HepG2 (cell line): Measurements from ENCODE around the gene CYTH1. TPM values are rescaled to one million over a fixed set of nuclear protein-coding genes. Genes with fewer than 3 reads are reported as not detected.

ENCODE experiments used
- BRD4 ChIP-seq: sonication (generic); formaldehyde crosslinking; IDR thresholded peaks from 2 replicates; pipeline ENCODE4 v1.4.0; 2020; ENCODE audit warnings: missing genetic modification reagents
- CEBPG ChIP-seq: IDR thresholded peaks from 2 replicates; pipeline ENCODE4 v1.6.1; 2016
- CHD4 ChIP-seq: fragments of 200-600 bp; sonication (generic); IDR thresholded peaks from 2 replicates; pipeline ENCODE4 v1.7.0; 2017; ENCODE audit warnings: mild to moderate bottlenecking, low read length, borderline replicate concordance
- ETV6 ChIP-seq: sonication (generic); formaldehyde crosslinking; conservative IDR thresholded peaks from 2 replicates; pipeline ENCODE4 v1.4.0; 2020; ENCODE audit warnings: missing genetic modification reagents
- FOXC1 ChIP-seq: sonication (generic); formaldehyde crosslinking; IDR thresholded peaks from 2 replicates; pipeline ENCODE4 v1.8.0; 2022; ENCODE audit warnings: mild to moderate bottlenecking, missing genetic modification reagents, borderline replicate concordance
- GABPA ChIP-seq, 2 experiments: IDR thresholded peaks; 2 replicates each; pipeline ENCODE4 v1.6.1; 2011 to 2016; ENCODE audit warnings: low read depth in 2 of 2, low read length in 1 of 2, missing biosample characterization in 1 of 2, missing genetic modification characterization in 1 of 2
- GATA4 ChIP-seq: sonication (generic); IDR thresholded peaks from 2 replicates; pipeline ENCODE4 v1.6.1; 2016; ENCODE audit warnings: antibody characterized with exemption, low read depth, borderline replicate concordance
- GLI4 ChIP-seq: sonication (generic); formaldehyde crosslinking; IDR thresholded peaks from 2 replicates; pipeline ENCODE4 v1.5.1; 2020; ENCODE audit warnings: missing genetic modification reagents, mild to moderate bottlenecking, moderate library complexity, borderline replicate concordance
- HOXA9 ChIP-seq: sonication (generic); formaldehyde crosslinking; IDR thresholded peaks from 2 replicates; pipeline ENCODE4 v1.8.1; 2022; ENCODE audit warnings: missing genetic modification reagents, mild to moderate bottlenecking, moderate library complexity, borderline replicate concordance
- IKZF4 ChIP-seq: sonication (generic); formaldehyde crosslinking; IDR thresholded peaks from 2 replicates; pipeline ENCODE4 v1.5.1; 2020; ENCODE audit warnings: borderline replicate concordance, mild to moderate bottlenecking, low read depth, missing genetic modification reagents; ENCODE audit errors: not compliant biosample characterization
- KLF11 ChIP-seq: IDR thresholded peaks from 2 replicates; pipeline ENCODE4 v1.6.1; 2016; ENCODE audit warnings: missing compliant biosample characterization
- MYNN ChIP-seq: sonication (generic); formaldehyde crosslinking; IDR thresholded peaks from 2 replicates; pipeline ENCODE4 v1.4.0; 2020; ENCODE audit warnings: mild to moderate bottlenecking, low read depth, missing genetic modification reagents
- NR1H2 ChIP-seq: sonication (generic); formaldehyde crosslinking; IDR thresholded peaks from 2 replicates; pipeline ENCODE4 v1.8.1; 2022; ENCODE audit warnings: low read depth, missing genetic modification reagents, borderline replicate concordance
- POLR2AphosphoS5 ChIP-seq: IDR thresholded peaks from 2 replicates; pipeline ENCODE4 v1.6.1; 2012; ENCODE audit warnings: low read depth, low read length
- PPARG ChIP-seq: conservative IDR thresholded peaks from 2 replicates; pipeline ENCODE4 v1.6.1; 2016; ENCODE audit warnings: missing biosample characterization, missing genetic modification reagents
- SMAD1 ChIP-seq: sonication (generic); formaldehyde crosslinking; IDR thresholded peaks from 2 replicates; pipeline ENCODE4 v1.4.0; 2020; ENCODE audit warnings: missing genetic modification reagents, low read depth, mild to moderate bottlenecking, borderline replicate concordance
- SP1 ChIP-seq, 2 experiments: fragments of 450-650 bp in 1 of 2; sonication (generic) in 1 of 2; formaldehyde crosslinking in 1 of 2; IDR thresholded peaks; 2 replicates each; pipeline versions ENCODE4 v1.4.0 to v1.6.1; 2016 to 2020; ENCODE audit warnings: missing genetic modification reagents in 1 of 2
- ZNF234 ChIP-seq: sonication (generic); formaldehyde crosslinking; conservative IDR thresholded peaks from 2 replicates; pipeline ENCODE4 v1.5.1; 2020; ENCODE audit warnings: mild to moderate bottlenecking, missing genetic modification reagents
- ZNF253 ChIP-seq: sonication (generic); formaldehyde crosslinking; IDR thresholded peaks from 2 replicates; pipeline ENCODE4 v1.8.0; 2022; ENCODE audit warnings: mild to moderate bottlenecking, missing genetic modification reagents, borderline replicate concordance
- ZNF282 ChIP-seq: fragments of 450-650 bp; IDR thresholded peaks from 2 replicates; pipeline ENCODE4 v1.6.1; 2018; ENCODE audit not compliant: partially characterized antibody
- ZNF430 ChIP-seq: sonication (generic); formaldehyde crosslinking; IDR thresholded peaks from 2 replicates; pipeline ENCODE4 v1.9.0; 2021; ENCODE audit warnings: mild to moderate bottlenecking, missing genetic modification reagents
- ZNF484 ChIP-seq: sonication (generic); formaldehyde crosslinking; IDR thresholded peaks from 2 replicates; pipeline ENCODE4 v1.5.1; 2020; ENCODE audit warnings: mild to moderate bottlenecking, low read depth, missing genetic modification reagents, borderline replicate concordance
- ZNF570 ChIP-seq: sonication (generic); formaldehyde crosslinking; IDR thresholded peaks from 2 replicates; pipeline ENCODE4 v1.4.0; 2020; ENCODE audit warnings: mild to moderate bottlenecking, missing genetic modification reagents, borderline replicate concordance
- ZNF703 ChIP-seq: sonication (generic); formaldehyde crosslinking; IDR thresholded peaks from 2 replicates; pipeline ENCODE4 v1.5.1; 2020; ENCODE audit warnings: missing genetic modification reagents, mild to moderate bottlenecking, moderate library complexity, borderline replicate concordance
- polyA plus RNA-seq, 8 experiments: library from polyadenylated mRNA; depleted of rRNA in 3 of 8; stranded (reverse) in 7 of 8; unstranded in 1 of 8; fragments of >200 nt; fragmentation: Illumina TruSeq in 4 of 8; extraction: Trizol in 4 of 8; gene quantifications; 2 replicates each; pipeline versions ENCODE4 v1.2.1 to v1.2.3, GENCODE V29; 2011 to 2016; ENCODE audit warnings: low read depth in 4 of 8, missing spikeins in 1 of 8, mixed read lengths in 1 of 8; ENCODE audit not compliant: insufficient read depth in 1 of 8
- total RNA-seq, 5 experiments: library from RNA; depleted of rRNA; stranded (reverse); fragments of >200 nt; fragmentation: Illumina TruSeq; extraction: Trizol; gene quantifications; 2 replicates each; pipeline ENCODE4 v1.2.3, GENCODE V29; 2016; ENCODE audit warnings: low read depth in 1 of 5
- TF ChIP-seq, protein P1 (sequence below): sonication (generic); formaldehyde crosslinking; IDR thresholded peaks from 2 replicates; pipeline ENCODE4 v1.8.0; 2022; ENCODE audit warnings: missing genetic modification reagents, mild to moderate bottlenecking, inconsistent platforms, borderline replicate concordance
- TF ChIP-seq, protein P2 (sequence below): sonication (generic); formaldehyde crosslinking; IDR thresholded peaks from 2 replicates; pipeline ENCODE4 v1.5.0; 2020; ENCODE audit warnings: missing genetic modification reagents, mild to moderate bottlenecking, borderline replicate concordance
- TF ChIP-seq, protein P3 (sequence below): sonication (generic); formaldehyde crosslinking; IDR thresholded peaks from 2 replicates; pipeline ENCODE4 v1.8.0; 2022; ENCODE audit warnings: mild to moderate bottlenecking, missing genetic modification reagents; ENCODE audit not compliant: insufficient replicate concordance

Gene CYTH1
- total and polyA plus RNA-seq, 2 of the 13 experiments (the other 11 are each of a cell fraction or from before 2014, with no cell fraction given) = 20.1 to 48.9 TPM

DNA sequence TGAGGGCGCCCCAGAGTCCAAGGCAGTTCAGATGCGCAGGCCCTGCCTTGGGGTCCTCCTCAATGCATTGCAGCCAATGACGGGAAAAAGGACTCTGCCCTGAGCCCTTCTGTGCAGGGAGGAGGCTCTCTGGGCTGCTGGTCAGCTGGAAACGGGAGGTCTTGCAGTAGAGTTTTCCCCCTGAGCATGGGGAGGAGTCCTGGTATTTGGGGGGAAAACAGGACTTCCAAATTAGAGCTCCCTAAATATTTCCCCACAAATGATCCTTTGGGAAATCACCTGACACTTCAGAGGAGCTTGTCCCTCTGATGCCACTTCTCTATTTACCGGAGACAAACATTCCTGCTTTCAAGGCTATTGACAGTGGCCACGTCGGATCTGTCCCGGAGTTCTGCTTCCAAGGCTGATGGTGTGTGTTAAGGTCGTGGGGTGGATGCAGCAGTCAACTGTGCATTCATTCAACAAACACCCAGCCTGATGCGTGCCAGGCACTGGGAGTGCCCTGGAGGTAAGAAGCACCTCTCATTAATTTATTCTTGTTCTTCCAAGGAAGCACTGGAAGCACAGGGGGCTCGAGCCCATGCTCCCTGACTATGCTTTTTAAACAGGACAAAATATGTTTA lies 131.9 kb downstream of the CYTH1 start (continued):
- TF ChIP-seq GLI4 (CRISPR knock-in tag) (no peak), POLR2AphosphoS5 (no peak), SMAD1 (CRISPR knock-in tag) (no peak), CEBPG (CRISPR knock-in tag) (peak; percentile 77), ZNF282 (no peak), BRD4 (0 out of 2 replicates have a peak, but pooled peaks have one; percentile 35), ZNF570 (CRISPR knock-in tag) (no peak), PPARG (peak; percentile 90), IKZF4 (CRISPR knock-in tag) (no peak), GABPA (IDR thresholded peaks at IDR 0.05; ENCODE audit: low read depth, low read length) (no peak), GABPA (CRISPR knock-in tag; IDR thresholded peaks at IDR 0.05; ENCODE audit: low read depth) (0 out of 2 replicates have a peak, but pooled peaks have one; percentile 20), KLF11 (CRISPR knock-in tag) (peak; percentile 85), SP1 (IDR thresholded peaks at IDR 0.05) (no peak), SP1 (CRISPR knock-in tag; IDR thresholded peaks at IDR 0.05) (peak; percentile 42; the same call in 1 of the 2 replicates), ZNF703 (CRISPR knock-in tag) (no peak), ZNF253 (no peak), GATA4 (peak; percentile 87), ZNF484 (CRISPR knock-in tag) (no peak), HOXA9 (peak; percentile 59; the same call in 1 of the 2 replicates), FOXC1 (CRISPR knock-in tag) (peak; percentile 75; the same call in 1 of the 2 replicates), ZNF234 (CRISPR knock-in tag) (no peak), CHD4 (0 out of 2 replicates have a peak, but pooled peaks have one; percentile 89), ZNF430 (peak; percentile 77; the same call in 1 of the 2 replicates), ETV6 (0 out of 2 replicates have a peak, but pooled peaks have one; percentile 26), NR1H2 (CRISPR knock-in tag) (no peak), MYNN (peak; percentile 76; the same call in 1 of the 2 replicates)
- TF ChIP-seq, protein P1, sequence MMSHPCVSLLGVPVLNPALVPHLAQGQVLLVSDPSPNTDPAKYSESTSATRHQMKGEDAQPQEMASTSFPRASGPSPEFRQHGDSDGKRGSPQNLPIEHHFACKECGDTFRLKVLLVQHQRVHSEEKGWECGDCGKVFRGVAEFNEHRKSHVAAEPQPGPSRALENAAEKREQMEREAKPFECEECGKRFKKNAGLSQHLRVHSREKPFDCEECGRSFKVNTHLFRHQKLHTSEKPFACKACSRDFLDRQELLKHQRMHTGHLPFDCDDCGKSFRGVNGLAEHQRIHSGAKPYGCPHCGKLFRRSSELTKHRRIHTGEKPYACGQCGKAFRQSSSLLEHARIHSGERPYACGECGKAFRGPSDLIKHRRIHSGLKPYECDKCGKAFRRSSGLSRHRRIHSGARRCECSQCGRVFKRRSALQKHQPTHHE (CRISPR knock-in tag) = peak; percentile 72; the same call in 1 of the 2 replicates
- TF ChIP-seq, protein P2, sequence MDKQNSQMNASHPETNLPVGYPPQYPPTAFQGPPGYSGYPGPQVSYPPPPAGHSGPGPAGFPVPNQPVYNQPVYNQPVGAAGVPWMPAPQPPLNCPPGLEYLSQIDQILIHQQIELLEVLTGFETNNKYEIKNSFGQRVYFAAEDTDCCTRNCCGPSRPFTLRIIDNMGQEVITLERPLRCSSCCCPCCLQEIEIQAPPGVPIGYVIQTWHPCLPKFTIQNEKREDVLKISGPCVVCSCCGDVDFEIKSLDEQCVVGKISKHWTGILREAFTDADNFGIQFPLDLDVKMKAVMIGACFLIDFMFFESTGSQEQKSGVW (CRISPR knock-in tag) = no peak
- TF ChIP-seq, protein P3, sequence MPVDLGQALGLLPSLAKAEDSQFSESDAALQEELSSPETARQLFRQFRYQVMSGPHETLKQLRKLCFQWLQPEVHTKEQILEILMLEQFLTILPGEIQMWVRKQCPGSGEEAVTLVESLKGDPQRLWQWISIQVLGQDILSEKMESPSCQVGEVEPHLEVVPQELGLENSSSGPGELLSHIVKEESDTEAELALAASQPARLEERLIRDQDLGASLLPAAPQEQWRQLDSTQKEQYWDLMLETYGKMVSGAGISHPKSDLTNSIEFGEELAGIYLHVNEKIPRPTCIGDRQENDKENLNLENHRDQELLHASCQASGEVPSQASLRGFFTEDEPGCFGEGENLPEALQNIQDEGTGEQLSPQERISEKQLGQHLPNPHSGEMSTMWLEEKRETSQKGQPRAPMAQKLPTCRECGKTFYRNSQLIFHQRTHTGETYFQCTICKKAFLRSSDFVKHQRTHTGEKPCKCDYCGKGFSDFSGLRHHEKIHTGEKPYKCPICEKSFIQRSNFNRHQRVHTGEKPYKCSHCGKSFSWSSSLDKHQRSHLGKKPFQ (CRISPR knock-in tag) = no peak
